Endothelial cell of umbilical vein (primary cell): Measurements from ENCODE around the gene TP53. TPM values are rescaled to one million over a fixed set of nuclear protein-coding genes. Genes with fewer than 3 reads are reported as not detected.

Experiments
- BruUV-seq: library from RNA; stranded (reverse); fragments of 400-500 nt; replicated peaks from 2 replicates; lab custom pipeline; 2021; lab: Mats Ljungman, UMichigan
- CTCF ChIA-PET: fragments of 300-600, 350-600 bp; sonication (Branson Sonifier 250); formaldehyde crosslinking; loops from one replicate; lab custom pipeline; 2021; ENCODE audit warnings: antibody characterized with exemption, inconsistent platforms; lab: Charles Lee
- POLR2A ChIA-PET: fragments of 300-600, 350-600 bp; sonication (Branson Sonifier 250); formaldehyde crosslinking; loops from one replicate; lab custom pipeline; 2021; ENCODE audit warnings: antibody characterized with exemption, inconsistent platforms; lab: Charles Lee
- DNase-seq: peaks from one replicate; pipeline ENCODE4 v3.0.0-alpha.2; 2011; ENCODE audit warnings: low read depth, low spot score
- FAIRE-seq: peaks from 2 replicates; lab custom pipeline; 2011; peaks lifted over from hg19 to GRCh38; lab: Jason Lieb, UNC
- H2AFZ ChIP-seq: 2 replicates; pipeline ENCODE4 v1.6.0; 2012; ENCODE audit warnings: low read depth, low read length, control low read depth, inconsistent platforms
- H3K27ac ChIP-seq: 2 replicates; pipeline ENCODE4 v1.5.1; 2011; ENCODE audit warnings: low read depth, mild to moderate bottlenecking, control low read depth, low read length, moderate library complexity; ENCODE audit not compliant: insufficient read depth
- H3K27me3 ChIP-seq, 2 experiments: 2 replicates each; pipeline versions ENCODE4 v1.6.0 to v1.6.1; 2011; ENCODE audit warnings: low read length in 2 of 2, mixed read lengths in 1 of 2; ENCODE audit not compliant: control insufficient read depth in 2 of 2, insufficient read depth in 2 of 2
- H3K36me3 ChIP-seq, 2 experiments: 2 replicates in 1 of 2; 3 replicates in 1 of 2; pipeline ENCODE4 v1.5.1; 2011; ENCODE audit warnings: low read length in 2 of 2, mild to moderate bottlenecking in 1 of 2, moderate library complexity in 1 of 2; ENCODE audit not compliant: control insufficient read depth in 2 of 2, insufficient read depth in 2 of 2; ENCODE audit errors: extremely low read depth in 1 of 2
- H3K4me1 ChIP-seq: 3 replicates; pipeline ENCODE4 v1.5.1; 2011; ENCODE audit warnings: mild to moderate bottlenecking, low read length; ENCODE audit not compliant: control insufficient read depth, insufficient read depth; ENCODE audit errors: extremely low read depth
- H3K4me2 ChIP-seq: 2 replicates; pipeline ENCODE4 v1.6.1; 2011; ENCODE audit warnings: low read length, control low read depth, mixed read lengths; ENCODE audit not compliant: insufficient read depth
- H3K4me3 ChIP-seq, 3 experiments: fragments of 200-600 bp in 1 of 3; sonication (generic), shearing (Covaris generic) in 1 of 3; replicated peaks in 1 of 3; 2 replicates each; pipeline ENCODE4 v1.5.1; 2011 to 2016; ENCODE audit warnings: control low read depth in 3 of 3, low read length in 3 of 3, mild to moderate bottlenecking in 2 of 3, inconsistent platforms in 1 of 3, low read depth in 1 of 3, moderate library complexity in 1 of 3; ENCODE audit not compliant: insufficient read depth in 1 of 3
- H3K79me2 ChIP-seq: 2 replicates; pipeline ENCODE4 v1.6.0; 2012; ENCODE audit warnings: low read length, inconsistent platforms; ENCODE audit not compliant: control insufficient read depth, insufficient read depth
- H3K9ac ChIP-seq: replicated peaks from 2 replicates; pipeline ENCODE3; 2011; ENCODE audit warnings: low read length, control low read depth; ENCODE audit not compliant: insufficient read depth; ENCODE audit errors: extremely low read depth
- H3K9me1 ChIP-seq: replicated peaks from 3 replicates; pipeline ENCODE4 v1.6.0; 2011; ENCODE audit warnings: mild to moderate bottlenecking, low read length; ENCODE audit not compliant: control insufficient read depth, insufficient read depth; ENCODE audit errors: extremely low read depth
- H3K9me3 ChIP-seq: replicated peaks from 2 replicates; pipeline ENCODE4 v1.5.1; 2012; ENCODE audit warnings: low read length, inconsistent platforms; ENCODE audit not compliant: control insufficient read depth, insufficient read depth
- H4K20me1 ChIP-seq: replicated peaks from 2 replicates; pipeline ENCODE3; 2011; ENCODE audit warnings: mild to moderate bottlenecking, low read length; ENCODE audit not compliant: control insufficient read depth, insufficient read depth; ENCODE audit errors: extremely low read depth
- EZH2 ChIP-seq: IDR thresholded peaks from 2 replicates; pipeline ENCODE4 v1.6.1; 2012; ENCODE audit warnings: borderline replicate concordance, low read depth, mild to moderate bottlenecking, moderate library complexity, low read length, inconsistent platforms; ENCODE audit not compliant: severe bottlenecking
- FOS ChIP-seq: IDR thresholded peaks from 2 replicates; pipeline ENCODE4 v1.6.1; 2011; ENCODE audit warnings: mild to moderate bottlenecking, low read length, moderate library complexity, borderline replicate concordance; ENCODE audit not compliant: insufficient read depth
- GATA2 ChIP-seq: IDR thresholded peaks from 2 replicates; pipeline ENCODE4 v1.7.0; 2011; ENCODE audit warnings: low read depth, mild to moderate bottlenecking, moderate library complexity, mixed read lengths, low read length; ENCODE audit not compliant: insufficient read length, insufficient read depth
- JUN ChIP-seq: IDR thresholded peaks from 2 replicates; pipeline ENCODE4 v1.6.1; 2011; ENCODE audit warnings: borderline replicate concordance, low read depth; ENCODE audit not compliant: insufficient read length, insufficient read depth
- MAX ChIP-seq: IDR thresholded peaks from 2 replicates; pipeline ENCODE4 v1.6.1; 2011; ENCODE audit not compliant: insufficient read depth, insufficient read length
- MYC ChIP-seq: IDR thresholded peaks from one replicate; pipeline ENCODE4 v1.6.1; 2011; ENCODE audit warnings: mild to moderate bottlenecking, low read depth, low read length
- POLR2A ChIP-seq: IDR thresholded peaks from 2 replicates; pipeline ENCODE4 v1.6.1; 2012; ENCODE audit warnings: low read depth, mild to moderate bottlenecking, control low read depth, low read length
- POLR2AphosphoS5 ChIP-seq: IDR thresholded peaks from 2 replicates; pipeline ENCODE4 v1.6.1; 2012; ENCODE audit warnings: low read depth, mild to moderate bottlenecking, control low read depth, low read length, moderate library complexity; ENCODE audit not compliant: insufficient read depth
- dilution Hi-C: fragments of 300-500 bp; cut with MboI; formaldehyde crosslinking; loops from one replicate; pipeline ENCODE4 v1.15.0; 2019; ENCODE audit warnings: low sequenced_read_pairs; ENCODE audit not compliant: extremely low pct_ligation_motif_present
- intact Hi-C: fragments of 100-400 bp; cut with micrococcal nuclease; formaldehyde crosslinking; loops from one replicate; pipeline ENCODE4 v1.10.0; 2022
- polyA plus RNA-seq, 4 experiments: library from polyadenylated mRNA; depleted of rRNA in 3 of 4; stranded (reverse) in 3 of 4; unstranded in 1 of 4; fragments of >200 nt; gene quantifications; 2 replicates each; pipeline versions ENCODE4 v1.2.1 to v1.2.3, GENCODE V29; 2011 to 2012; ENCODE audit warnings: missing spikeins in 1 of 4
- total RNA-seq: library from RNA; stranded (reverse); gene quantifications from 2 replicates; pipeline ENCODE4 v1.2.3, GENCODE V29; 2021
- TF ChIP-seq, protein P1 (sequence below), 2 donors: IDR thresholded peaks; 1 replicate in 1 of 2; 2 replicates in 1 of 2; pipeline ENCODE4 v1.5.1; 2011; ENCODE audit warnings: low read length in 2 of 2, mild to moderate bottlenecking in 2 of 2, moderate library complexity in 2 of 2, control low read depth in 1 of 2, inconsistent platforms in 1 of 2, low read depth in 1 of 2; ENCODE audit not compliant: insufficient read depth in 1 of 2; ENCODE audit errors: extremely low read depth in 1 of 2

The TP53 gene
- total and polyA plus RNA-seq, 2 donors (not counting 3 experiments of a cell fraction or from before 2014, with no cell fraction given) = 82.1 to 138 TPM

- TF ChIP-seq JUN (no peak), MAX (no peak), GATA2 (no peak), POLR2A (no peak), EZH2 (no peak), MYC (no peak), POLR2AphosphoS5 (no peak), FOS (no peak)
- TF ChIP-seq, protein P1, sequence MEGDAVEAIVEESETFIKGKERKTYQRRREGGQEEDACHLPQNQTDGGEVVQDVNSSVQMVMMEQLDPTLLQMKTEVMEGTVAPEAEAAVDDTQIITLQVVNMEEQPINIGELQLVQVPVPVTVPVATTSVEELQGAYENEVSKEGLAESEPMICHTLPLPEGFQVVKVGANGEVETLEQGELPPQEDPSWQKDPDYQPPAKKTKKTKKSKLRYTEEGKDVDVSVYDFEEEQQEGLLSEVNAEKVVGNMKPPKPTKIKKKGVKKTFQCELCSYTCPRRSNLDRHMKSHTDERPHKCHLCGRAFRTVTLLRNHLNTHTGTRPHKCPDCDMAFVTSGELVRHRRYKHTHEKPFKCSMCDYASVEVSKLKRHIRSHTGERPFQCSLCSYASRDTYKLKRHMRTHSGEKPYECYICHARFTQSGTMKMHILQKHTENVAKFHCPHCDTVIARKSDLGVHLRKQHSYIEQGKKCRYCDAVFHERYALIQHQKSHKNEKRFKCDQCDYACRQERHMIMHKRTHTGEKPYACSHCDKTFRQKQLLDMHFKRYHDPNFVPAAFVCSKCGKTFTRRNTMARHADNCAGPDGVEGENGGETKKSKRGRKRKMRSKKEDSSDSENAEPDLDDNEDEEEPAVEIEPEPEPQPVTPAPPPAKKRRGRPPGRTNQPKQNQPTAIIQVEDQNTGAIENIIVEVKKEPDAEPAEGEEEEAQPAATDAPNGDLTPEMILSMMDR (IDR thresholded peaks at IDR 0.05; ENCODE audit: extremely low read depth in 1 of 2, insufficient read depth in 1 of 2, low read depth in 1 of 2, low read length in 2 of 2) = no peak
- Histone ChIP-seq H2AFZ (no peak overlapping the region), H3K27me3 (no peaks in the 10 kb centered on the region), H3K9me1 (no peaks in the 10 kb centered on the region), H3K79me2 (no peaks in the 10 kb centered on the region), H3K27ac (no peak overlapping the region), H3K4me2 (no peak overlapping the region), H3K36me3 (no peaks in the 10 kb centered on the region), H3K4me1 (no peaks in the 10 kb centered on the region), H3K9me3 (no peaks in the 10 kb centered on the region), H3K9ac (no peak overlapping the region), H3K4me3 (no peak overlapping the region), H4K20me1 (no peaks in the 10 kb centered on the region)
- no TSS peak for BruUV-seq
- DNase-seq = no peak
- POLR2A ChIA-PET = no interaction called here
- CTCF ChIA-PET = no interaction called here
- FAIRE-seq = no peak
- intact Hi-C loops (no loop called here), dilution Hi-C loops (no loop called here)
Observed at GRCh38 chr17:7695586-7695985, 8.3 kb upstream of the TP53 start.
